Stomach (tissue), 4 donors: ENCODE measurements around the gene ITGB2.

Experiments
- EP300 ChIP-seq: sonication (generic); formaldehyde crosslinking; IDR thresholded peaks from one replicate; pipeline ENCODE4 v1.6.1; 2017; ENCODE audit warnings: antibody characterized with exemption
- POLR2A ChIP-seq, 4 donors: fragments of 450-650 bp; IDR thresholded peaks; one replicate each; pipeline ENCODE4 v1.6.1; 2016; ENCODE audit warnings: antibody characterized with exemption in 4 of 4, control low read depth in 2 of 4, mild to moderate bottlenecking in 1 of 4, moderate library complexity in 1 of 4
- POLR2AphosphoS5 ChIP-seq, 3 donors: sonication (generic); formaldehyde crosslinking; IDR thresholded peaks; one replicate each; pipeline ENCODE4 v1.6.1; 2016; ENCODE audit warnings: antibody characterized with exemption in 3 of 3
- TF ChIP-seq, protein P1 (sequence below), 7 experiments: fragments of 450-650 bp in 4 of 7; fragments of 200-600 bp in 3 of 7; sonication (generic) in 3 of 7; IDR thresholded peaks; one replicate each; pipeline ENCODE4 v1.5.1; 2016 to 2019; ENCODE audit warnings: antibody characterized with exemption in 7 of 7, control low read depth in 2 of 7, mild to moderate bottlenecking in 1 of 7

DNA sequence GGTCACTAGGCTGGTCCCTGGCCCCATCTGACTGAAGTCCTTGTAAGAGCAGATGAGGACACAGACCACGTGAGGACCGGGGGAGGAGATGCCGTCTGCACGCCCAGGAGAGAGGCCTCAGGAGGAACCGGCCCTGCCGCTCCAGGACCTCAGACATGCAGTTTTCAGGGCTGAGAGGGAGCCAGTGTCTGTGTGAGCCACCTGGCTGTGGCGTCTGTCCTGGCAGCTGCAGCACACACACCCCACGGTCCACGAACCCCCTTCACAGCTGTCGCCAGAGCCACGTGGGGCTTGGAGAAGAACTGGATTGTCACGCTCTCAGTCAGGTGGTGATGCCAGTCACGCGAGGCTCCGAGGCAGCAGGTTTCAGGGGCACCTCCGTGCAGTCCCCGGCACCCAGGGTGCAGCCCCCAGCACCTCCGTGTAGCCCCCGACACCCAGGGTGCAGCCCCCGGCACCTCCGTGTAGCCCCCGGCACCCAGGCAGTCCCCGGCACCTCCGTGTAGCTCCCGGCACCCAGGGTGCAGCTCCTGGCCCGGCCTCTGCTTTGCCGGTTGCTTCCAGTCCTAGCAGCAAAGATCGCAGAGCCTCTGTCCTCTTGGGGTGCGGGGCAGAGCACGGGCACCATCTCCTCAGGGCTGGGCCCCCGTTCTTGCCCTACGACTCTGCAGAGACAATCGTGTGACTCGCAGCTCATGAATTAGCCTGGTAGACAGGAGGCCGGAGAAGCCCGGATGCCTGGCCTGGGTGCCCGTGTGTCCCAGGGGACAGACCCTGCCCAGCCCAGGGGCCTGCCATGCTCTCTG, 83.8 kb downstream of the ITGB2 start:
- TF ChIP-seq, protein P1, sequence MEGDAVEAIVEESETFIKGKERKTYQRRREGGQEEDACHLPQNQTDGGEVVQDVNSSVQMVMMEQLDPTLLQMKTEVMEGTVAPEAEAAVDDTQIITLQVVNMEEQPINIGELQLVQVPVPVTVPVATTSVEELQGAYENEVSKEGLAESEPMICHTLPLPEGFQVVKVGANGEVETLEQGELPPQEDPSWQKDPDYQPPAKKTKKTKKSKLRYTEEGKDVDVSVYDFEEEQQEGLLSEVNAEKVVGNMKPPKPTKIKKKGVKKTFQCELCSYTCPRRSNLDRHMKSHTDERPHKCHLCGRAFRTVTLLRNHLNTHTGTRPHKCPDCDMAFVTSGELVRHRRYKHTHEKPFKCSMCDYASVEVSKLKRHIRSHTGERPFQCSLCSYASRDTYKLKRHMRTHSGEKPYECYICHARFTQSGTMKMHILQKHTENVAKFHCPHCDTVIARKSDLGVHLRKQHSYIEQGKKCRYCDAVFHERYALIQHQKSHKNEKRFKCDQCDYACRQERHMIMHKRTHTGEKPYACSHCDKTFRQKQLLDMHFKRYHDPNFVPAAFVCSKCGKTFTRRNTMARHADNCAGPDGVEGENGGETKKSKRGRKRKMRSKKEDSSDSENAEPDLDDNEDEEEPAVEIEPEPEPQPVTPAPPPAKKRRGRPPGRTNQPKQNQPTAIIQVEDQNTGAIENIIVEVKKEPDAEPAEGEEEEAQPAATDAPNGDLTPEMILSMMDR (IDR thresholded peaks at IDR 0.05), result no peak
- no peak for TF ChIP-seq EP300
- TF ChIP-seq POLR2AphosphoS5 (IDR thresholded peaks at IDR 0.05), result no peak
- TF ChIP-seq POLR2A (IDR thresholded peaks at IDR 0.05), result no peak
